Esophagus squamous epithelium (tissue), 4 donors: ENCODE results near the gene ZBTB45.

Experiments
- POLR2A ChIP-seq, 4 donors: fragments of 450-650 bp; IDR thresholded peaks; one replicate each; pipeline ENCODE4 v1.6.1; 2017; ENCODE audit warnings: antibody characterized with exemption in 4 of 4, mild to moderate bottlenecking in 4 of 4, moderate library complexity in 3 of 4
- TF ChIP-seq, protein P1 (sequence below), 6 experiments: fragments of 450-650 bp in 4 of 6; fragments of 200-600 bp in 2 of 6; sonication (generic) in 2 of 6; IDR thresholded peaks; one replicate each; pipeline ENCODE4 v1.5.1; 2016 to 2019; ENCODE audit warnings: antibody characterized with exemption in 6 of 6, mild to moderate bottlenecking in 4 of 6, moderate library complexity in 4 of 6

DNA sequence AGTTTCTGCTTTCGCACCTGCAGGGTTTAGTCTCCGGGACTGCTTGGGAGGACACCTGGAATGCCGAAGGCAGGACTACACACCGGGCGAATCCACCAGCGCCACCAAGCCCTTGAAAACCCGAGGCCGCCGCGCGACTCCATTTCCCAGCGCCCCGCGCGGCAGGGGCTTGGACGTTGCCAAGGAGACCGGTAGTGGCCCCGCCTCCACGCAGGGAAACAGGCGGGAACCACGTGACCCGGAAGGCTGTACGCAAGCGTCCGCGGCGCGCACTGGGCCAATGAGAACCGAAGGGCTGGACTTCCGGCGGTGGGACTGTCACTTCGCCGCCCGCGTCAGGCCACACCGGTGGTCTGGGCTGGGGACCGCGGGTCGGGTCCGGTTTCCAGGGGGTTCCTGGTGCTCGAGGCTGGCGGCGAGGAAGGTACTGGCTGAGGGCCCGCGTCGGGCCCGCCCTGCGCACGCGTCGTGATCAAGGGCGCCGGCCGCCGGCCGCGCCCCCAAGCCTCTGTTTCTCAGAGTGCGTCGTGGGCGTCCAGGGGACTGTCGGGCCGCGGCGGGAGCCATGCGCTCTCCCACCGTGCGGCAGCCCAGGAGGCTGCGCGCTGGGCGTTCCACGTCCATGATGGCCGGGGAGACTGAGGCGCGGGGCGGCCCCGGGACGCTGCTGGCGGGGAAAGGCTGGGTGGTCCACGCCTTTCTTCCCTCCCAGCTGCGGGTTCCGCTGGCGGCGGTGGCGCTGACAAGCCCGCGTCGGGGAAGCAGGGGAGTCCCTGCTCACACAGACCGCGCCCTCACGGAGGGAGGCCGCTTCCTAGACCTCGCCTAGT lies 52.6 kb downstream of the ZBTB45 start, which contains the start of gene ZNF324:
- TF ChIP-seq POLR2A (IDR thresholded peaks at IDR 0.05) = peak in 2 of 4 donors; percentile 29 to 59
- TF ChIP-seq, protein P1, sequence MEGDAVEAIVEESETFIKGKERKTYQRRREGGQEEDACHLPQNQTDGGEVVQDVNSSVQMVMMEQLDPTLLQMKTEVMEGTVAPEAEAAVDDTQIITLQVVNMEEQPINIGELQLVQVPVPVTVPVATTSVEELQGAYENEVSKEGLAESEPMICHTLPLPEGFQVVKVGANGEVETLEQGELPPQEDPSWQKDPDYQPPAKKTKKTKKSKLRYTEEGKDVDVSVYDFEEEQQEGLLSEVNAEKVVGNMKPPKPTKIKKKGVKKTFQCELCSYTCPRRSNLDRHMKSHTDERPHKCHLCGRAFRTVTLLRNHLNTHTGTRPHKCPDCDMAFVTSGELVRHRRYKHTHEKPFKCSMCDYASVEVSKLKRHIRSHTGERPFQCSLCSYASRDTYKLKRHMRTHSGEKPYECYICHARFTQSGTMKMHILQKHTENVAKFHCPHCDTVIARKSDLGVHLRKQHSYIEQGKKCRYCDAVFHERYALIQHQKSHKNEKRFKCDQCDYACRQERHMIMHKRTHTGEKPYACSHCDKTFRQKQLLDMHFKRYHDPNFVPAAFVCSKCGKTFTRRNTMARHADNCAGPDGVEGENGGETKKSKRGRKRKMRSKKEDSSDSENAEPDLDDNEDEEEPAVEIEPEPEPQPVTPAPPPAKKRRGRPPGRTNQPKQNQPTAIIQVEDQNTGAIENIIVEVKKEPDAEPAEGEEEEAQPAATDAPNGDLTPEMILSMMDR (IDR thresholded peaks at IDR 0.05) = peak in 1 of 6 experiments; percentile 5
